Measurements from ENCODE around the gene RBFOX2. TPM values are rescaled to one million over a fixed set of nuclear protein-coding genes. Genes with fewer than 3 reads are reported as not detected.
"Not testable (repeated sequence)": the region's sequence is repeated elsewhere in the genome, so short reads cannot be mapped to it uniquely, and the experiment has no call there.

RBFOX2 gene
- total RNA-seq, 1 experiment from 2014 or later: 97.4 TPM

- DNase-seq (ENCODE audit: low read depth): no peak
These were observed 13.6 kb upstream of the RBFOX2 start for GRCh38 chr22:36042240-36042639.

GRCh38 chr22:36039125-36039524 is 10.5 kb upstream of the RBFOX2 start:
- DNase-seq (ENCODE audit: low read depth): no peak

GRCh38 chr22:36037102-36037758 is 8.6 kb upstream of the RBFOX2 start:
- DNase-seq (ENCODE audit: low read depth): no peak

GRCh38 chr22:36036167-36036624 is 7.6 kb upstream of the RBFOX2 start:
- DNase-seq (ENCODE audit: low read depth): no peak

GRCh38 chr22:36032611-36033010 is 4.0 kb upstream of the RBFOX2 start:
- no peak for DNase-seq (ENCODE audit: low read depth)

- DNase-seq (ENCODE audit: low read depth): no peak
These were observed 757 bp upstream of the RBFOX2 start for GRCh38 chr22:36029406-36029755.

GRCh38 chr22:36027935-36028645 is 534 bp downstream of the RBFOX2 start:
- DNase-seq (ENCODE audit: low read depth): no peak

- no peak for DNase-seq (ENCODE audit: low read depth)
These were observed 1.1 kb downstream of the RBFOX2 start for GRCh38 chr22:36027579-36027934.

- peak; percentile 41 for DNase-seq (ENCODE audit: low read depth)
These were observed 1.9 kb downstream of the RBFOX2 start for GRCh38 chr22:36026741-36027140.

- DNase-seq (ENCODE audit: low read depth): no peak
These were observed 5.9 kb downstream of the RBFOX2 start for GRCh38 chr22:36022697-36023096.

- DNase-seq (ENCODE audit: low read depth): no peak
These were observed 6.5 kb downstream of the RBFOX2 start for GRCh38 chr22:36022162-36022561.

- no peak for DNase-seq (ENCODE audit: low read depth)
These were observed 6.9 kb downstream of the RBFOX2 start for GRCh38 chr22:36021606-36022153.

GRCh38 chr22:36020865-36021264 is 7.8 kb downstream of the RBFOX2 start:
- DNase-seq (ENCODE audit: low read depth): not testable (repeated sequence)

GRCh38 chr22:36017651-36018091 is 11.0 kb downstream of the RBFOX2 start:
- no peak for DNase-seq (ENCODE audit: low read depth)

- DNase-seq (ENCODE audit: low read depth): no peak
These were observed 11.9 kb downstream of the RBFOX2 start for GRCh38 chr22:36016684-36017083.

GRCh38 chr22:36015811-36016529 is 12.7 kb downstream of the RBFOX2 start:
- no peak for DNase-seq (ENCODE audit: low read depth)

GRCh38 chr22:36015155-36015810 is 13.3 kb downstream of the RBFOX2 start:
- DNase-seq (ENCODE audit: low read depth): no peak

GRCh38 chr22:36014546-36015074 is 14.0 kb downstream of the RBFOX2 start:
- no peak for DNase-seq (ENCODE audit: low read depth)

GRCh38 chr22:36012332-36012731 is 16.3 kb downstream of the RBFOX2 start:
- no peak for DNase-seq (ENCODE audit: low read depth)

GRCh38 chr22:36010882-36011281 is 17.7 kb downstream of the RBFOX2 start:
- peak; percentile 76 for DNase-seq (ENCODE audit: low read depth)

- no peak for DNase-seq (ENCODE audit: low read depth)
These were observed 18.5 kb downstream of the RBFOX2 start for GRCh38 chr22:36010090-36010489.

Measured in HT1080 (cell line).